K562 (cell line): Measurements from ENCODE around the gene AMOT. TPM values are rescaled to one million over a fixed set of nuclear protein-coding genes. Genes with fewer than 3 reads are reported as not detected.

Experiments
- ATAC-seq: fragments of 200-7000 bp; cut with Tn5 transposase; 3 replicates; pipeline ENCODE4 v1.9.1; 2020; ENCODE audit warnings: moderate library complexity
- BruUV-seq: library from RNA; stranded (reverse); fragments of 400-500 nt; replicated peaks from 2 replicates; lab custom pipeline; 2021; lab: Mats Ljungman, UMichigan
- CTCF ChIA-PET: fragments of 300-600 bp; formaldehyde crosslinking; extraction: SDS; loops from one replicate; lab custom pipeline; 2021; ENCODE audit warnings: low intra/inter-chr PET ratio; lab: Yijun Ruan, JAX
- POLR2A ChIA-PET: fragments of 300-600, 350-650 bp; sonication (Branson Sonifier 250); formaldehyde crosslinking; extraction: SDS; loops from one replicate; lab custom pipeline; 2021; ENCODE audit warnings: antibody characterized with exemption, inconsistent platforms; lab: Yijun Ruan, JAX
- DNase-seq, 4 experiments: peaks; one replicate each; pipeline versions ENCODE4 v3.0.0 to v3.0.0-alpha.2; 2011 to 2018; ENCODE audit warnings: low spot score in 3 of 4, mixed read lengths in 3 of 4; ENCODE audit errors: extremely low read depth in 1 of 4
- FAIRE-seq: peaks from 2 replicates; lab custom pipeline; 2011; peaks lifted over from hg19 to GRCh38; lab: Jason Lieb, UNC
- H2AFZ ChIP-seq: 2 replicates; pipeline ENCODE4 v1.6.0; 2011; ENCODE audit warnings: low read depth, low read length, control low read depth, inconsistent platforms
- H3K27ac ChIP-seq: fragments of 200-600 bp; 3 replicates; pipeline ENCODE4 v1.8.0; 2011; ENCODE audit warnings: low read depth, mild to moderate bottlenecking, control low read depth, inconsistent platforms, low read length, moderate library complexity, mixed read lengths; ENCODE audit errors: extremely low read depth
- H3K27me3 ChIP-seq, 2 experiments: fragments of 300-600 bp in 1 of 2; 2 replicates in 1 of 2; 3 replicates in 1 of 2; pipeline versions ENCODE4 v1.6.0 to v1.8.0; 2011; ENCODE audit warnings: inconsistent platforms in 2 of 2, low read length in 2 of 2, mild to moderate bottlenecking in 1 of 2, mixed read lengths in 1 of 2, moderate library complexity in 1 of 2; ENCODE audit not compliant: control insufficient read depth in 2 of 2, insufficient read depth in 2 of 2
- H3K36me3 ChIP-seq: fragments of 300-600 bp; 3 replicates; pipeline ENCODE4 v1.8.0; 2011; ENCODE audit warnings: mild to moderate bottlenecking, low read length, inconsistent platforms; ENCODE audit not compliant: control insufficient read depth, insufficient read depth
- H3K4me1 ChIP-seq, 2 experiments: fragments of 200-600 bp in 1 of 2; replicated peaks in 1 of 2; 2 replicates in 1 of 2; 3 replicates in 1 of 2; pipeline versions ENCODE4 v1.5.1 to v1.8.0; 2011; ENCODE audit warnings: inconsistent platforms in 2 of 2, low read length in 2 of 2, mild to moderate bottlenecking in 1 of 2, mixed read lengths in 1 of 2, moderate library complexity in 1 of 2; ENCODE audit not compliant: control insufficient read depth in 2 of 2, insufficient read depth in 2 of 2
- H3K4me2 ChIP-seq: 2 replicates; pipeline ENCODE4 v1.6.1; 2011; ENCODE audit warnings: low read length, control low read depth, inconsistent platforms, mixed read lengths; ENCODE audit not compliant: insufficient read depth
- H3K4me3 ChIP-seq: fragments of 200-600 bp; sonication (generic), shearing (Covaris generic); 2 replicates; pipeline ENCODE4 v1.5.1; 2016; ENCODE audit warnings: control low read depth, inconsistent platforms
- H3K79me2 ChIP-seq: fragments of 200-600 bp; 3 replicates; pipeline ENCODE4 v1.8.0; 2011; ENCODE audit warnings: low read length, inconsistent platforms; ENCODE audit not compliant: control insufficient read depth, insufficient read depth
- H3K9ac ChIP-seq, 2 experiments: 2 replicates each; pipeline versions ENCODE4 v1.6.0 to v1.6.1; 2011; ENCODE audit warnings: low read depth in 2 of 2, low read length in 2 of 2, control low read depth in 1 of 2, inconsistent platforms in 1 of 2, mild to moderate bottlenecking in 1 of 2, mixed read lengths in 1 of 2; ENCODE audit not compliant: insufficient read depth in 1 of 2
- H3K9me1 ChIP-seq: one replicate; pipeline ENCODE4 v1.6.0; 2011; ENCODE audit warnings: inconsistent platforms, mild to moderate bottlenecking, low read length, moderate library complexity; ENCODE audit not compliant: control insufficient read depth, insufficient read depth
- H3K9me3 ChIP-seq: replicated peaks from 2 replicates; pipeline ENCODE4 v1.5.1; 2011; ENCODE audit warnings: low read depth, low read length, inconsistent platforms; ENCODE audit not compliant: control insufficient read depth, insufficient read depth
- H4K20me1 ChIP-seq: replicated peaks from 2 replicates; pipeline ENCODE4 v1.6.1; 2011; ENCODE audit warnings: low read length, inconsistent platforms, mixed read lengths; ENCODE audit not compliant: control insufficient read depth, insufficient read depth
- ATF2 ChIP-seq: sonication (generic); formaldehyde crosslinking; IDR thresholded peaks from 2 replicates; pipeline ENCODE4 v1.8.1; 2022; ENCODE audit warnings: missing genetic modification reagents
- CEBPB ChIP-seq: fragments of 450-650 bp; IDR thresholded peaks from 2 replicates; pipeline ENCODE4 v1.6.1; 2016; ENCODE audit warnings: missing genetic modification characterization, missing compliant biosample characterization
- E2F3 ChIP-seq: fragments of 250-450 bp; sonication (Bioruptor Pico); IDR thresholded peaks from 2 replicates; pipeline ENCODE4 v1.4.0; 2020; ENCODE audit warnings: mild to moderate bottlenecking
- EZH2 ChIP-seq: IDR thresholded peaks from 2 replicates; pipeline ENCODE4 v1.6.1; 2012; ENCODE audit warnings: low read depth, mild to moderate bottlenecking, inconsistent platforms, low read length, borderline replicate concordance
- HDAC8 ChIP-seq: fragments of 450-650 bp; IDR thresholded peaks from 2 replicates; pipeline ENCODE4 v1.6.1; 2016; ENCODE audit warnings: mild to moderate bottlenecking, missing genetic modification characterization, moderate library complexity, missing compliant biosample characterization
- KLF16 ChIP-seq: IDR thresholded peaks from 2 replicates; pipeline ENCODE4 v1.6.1; 2016; ENCODE audit warnings: antibody characterized with exemption
- MLLT1 ChIP-seq, 2 experiments: fragments of 450-650 bp; IDR thresholded peaks; 2 replicates each; pipeline ENCODE4 v1.6.1; 2016
- NR2C1 ChIP-seq, 2 experiments: fragments of 450-650 bp; IDR thresholded peaks; 2 replicates each; pipeline ENCODE4 v1.6.1; 2017; ENCODE audit warnings: mild to moderate bottlenecking in 2 of 2, antibody characterized with exemption in 1 of 2, inconsistent platforms in 1 of 2, missing compliant biosample characterization in 1 of 2, missing genetic modification characterization in 1 of 2
- RBM14 ChIP-seq: fragments of 200-400 bp; formaldehyde crosslinking; IDR thresholded peaks from 2 replicates; pipeline ENCODE4 v1.6.1; 2018; ENCODE audit warnings: low read depth, mild to moderate bottlenecking, low read length, moderate library complexity, borderline replicate concordance; ENCODE audit not compliant: insufficient read depth
- SMAD2 ChIP-seq: fragments of 150-350 bp; IDR thresholded peaks from 2 replicates; pipeline ENCODE4 v1.6.1; 2014; ENCODE audit warnings: low read depth, mild to moderate bottlenecking, low read length
- ZBTB33 ChIP-seq: sonication (generic); formaldehyde crosslinking; IDR thresholded peaks from 2 replicates; pipeline ENCODE4 v1.8.1; 2023; ENCODE audit warnings: mild to moderate bottlenecking, missing genetic modification reagents
- ZNF280A ChIP-seq: fragments of 450-650 bp; IDR thresholded peaks from 2 replicates; pipeline ENCODE4 v1.6.1; 2018; ENCODE audit warnings: mild to moderate bottlenecking, low read depth; ENCODE audit not compliant: partially characterized antibody
- ZNF449 ChIP-seq: fragments of 250-450 bp; sonication (Bioruptor Pico); IDR thresholded peaks from 2 replicates; pipeline ENCODE4 v1.8.0; 2022; ENCODE audit warnings: moderate library complexity, mild to moderate bottlenecking, inconsistent platforms
- ZNF644 ChIP-seq: fragments of 200-800 bp; sonication (Bioruptor generic); IDR thresholded peaks from 2 replicates; pipeline ENCODE4 v1.6.1; 2016; ENCODE audit warnings: low read depth, missing genetic modification characterization, missing compliant biosample characterization
- ZNF699 ChIP-seq: fragments of 250-450 bp; sonication (Bioruptor Pico); IDR thresholded peaks from 2 replicates; pipeline ENCODE4 v1.8.0; 2021; ENCODE audit warnings: mild to moderate bottlenecking, moderate library complexity; ENCODE audit not compliant: insufficient replicate concordance
- WGBS: fragments of 100-300 bp; shearing (Covaris generic); methylation state at CpG from one replicate; pipeline ENCODE4 v1.1.6; 2016; ENCODE audit warnings: low coverage, mixed read lengths; ENCODE audit not compliant: insufficient coverage; ENCODE audit errors: missing lambda C conversion rate; 5-methylcytosine and 5-hydroxymethylcytosine counted together
- in situ Hi-C: fragments of 300-500 bp; cut with MboI; formaldehyde crosslinking; loops from 4 replicates; pipeline ENCODE4 v1.15.0; 2018; ENCODE audit warnings: inconsistent platforms, mixed read lengths
- intact Hi-C: fragments of 100-400 bp; cut with micrococcal nuclease; formaldehyde crosslinking; loops from 2 replicates; pipeline ENCODE4 v1.14.2; 2022
- polyA plus RNA-seq, 8 experiments: library from polyadenylated mRNA; depleted of rRNA in 4 of 8; stranded (reverse) in 5 of 8; unstranded in 3 of 8; fragments of >200 nt; fragmentation: Nextera tagmentation in 2 of 8; fragmentation: Illumina TruSeq in 1 of 8; extraction: Ambion mirVana in 2 of 8; extraction: Trizol in 1 of 8; gene quantifications; 2 replicates each; pipeline versions ENCODE4 v1.2.1 to v1.2.3, GENCODE V29; 2011 to 2014; ENCODE audit warnings: inconsistent platforms in 1 of 8, missing spikeins in 1 of 8
- total RNA-seq, 7 experiments: library from RNA; depleted of rRNA in 6 of 7; stranded (reverse); fragments of >200 nt in 6 of 7; fragmentation: Illumina TruSeq in 2 of 7; extraction: Trizol in 2 of 7; gene quantifications; 2 replicates each; pipeline versions ENCODE4 v1.2.1 to v1.2.3, GENCODE V29; 2011 to 2021; ENCODE audit warnings: low replicate concordance in 1 of 7

AMOT gene
- total and polyA plus RNA-seq, 9 of the 15 experiments (the other 6 are each of a cell fraction or from before 2014, with no cell fraction given): 0.04 TPM; not detected in 8

GRCh38 chrX:112846187-112846586 lies 5.6 kb upstream of the AMOT start:
- POLR2A ChIA-PET: no interaction called here
- WGBS: 0% methylated on average over 3 of the region's 4 CpGs
- Histone ChIP-seq H3K27ac (no peak overlapping the region), H3K9me1 (no peaks in the 10 kb centered on the region), H3K4me3 (no peak overlapping the region), H3K79me2 (no peaks in the 10 kb centered on the region), H3K36me3 (no peaks in the 10 kb centered on the region), H3K4me2 (no peak overlapping the region), H4K20me1 (no peaks in the 10 kb centered on the region), H3K27me3 (no peaks in the 10 kb centered on the region), H3K9me3 (no peaks in the 10 kb centered on the region), H3K9ac (no peak overlapping the region), H2AFZ (no peak overlapping the region), H3K4me1 (peaks cover 0 to 3% of the 10 kb centered on the region in 2 experiments; a peak in 1 of 5 replicates)
- no peak for FAIRE-seq
- no TSS peak for BruUV-seq
- intact Hi-C loops: no loop called here
- ATAC-seq: no peak
- no peak for DNase-seq
- in situ Hi-C loops: no loop called here
- CTCF ChIA-PET: no interaction called here
- TF ChIP-seq KLF16: no peak
- no peak for TF ChIP-seq ZNF449 (CRISPR knock-in tag)
- TF ChIP-seq RBM14: no peak
- TF ChIP-seq ATF2 (CRISPR knock-in tag): no peak
- no peak for TF ChIP-seq ZNF644 (tag)
- TF ChIP-seq ZNF280A: no peak
- TF ChIP-seq MLLT1 (IDR thresholded peaks at IDR 0.05): no peak
- no peak for TF ChIP-seq CEBPB (tag)
- TF ChIP-seq SMAD2: no peak
- no peak for TF ChIP-seq HDAC8 (tag)
- TF ChIP-seq E2F3 (CRISPR knock-in tag): no peak
- no peak for TF ChIP-seq ZNF699
- no peak for TF ChIP-seq NR2C1 (IDR thresholded peaks at IDR 0.05)
- no peak for TF ChIP-seq NR2C1 (tag; IDR thresholded peaks at IDR 0.05)
- TF ChIP-seq ZBTB33 (CRISPR knock-in tag): no peak
- TF ChIP-seq EZH2: no peak
